Stimulated activated CD4-positive, alpha-beta T cell treated with anti-CD3 and anti-CD28 coated beads, Interleukin-12 subunit alpha, Interleukin-12 subunit beta, amount 100 ng/mL, for 24 hours (primary cell): Measurements from ENCODE around the gene ABCB10.

Experiments used
- DNase-seq, 2 experiments: peaks; one replicate each; pipeline ENCODE4 v3.0.0-alpha.2; 2020; ENCODE audit warnings: low read depth in 2 of 2

ABCB10 gene

GRCh38 chr1:229474509-229474908 is 84.0 kb downstream of the ABCB10 start:
- no peak for DNase-seq

DNA sequence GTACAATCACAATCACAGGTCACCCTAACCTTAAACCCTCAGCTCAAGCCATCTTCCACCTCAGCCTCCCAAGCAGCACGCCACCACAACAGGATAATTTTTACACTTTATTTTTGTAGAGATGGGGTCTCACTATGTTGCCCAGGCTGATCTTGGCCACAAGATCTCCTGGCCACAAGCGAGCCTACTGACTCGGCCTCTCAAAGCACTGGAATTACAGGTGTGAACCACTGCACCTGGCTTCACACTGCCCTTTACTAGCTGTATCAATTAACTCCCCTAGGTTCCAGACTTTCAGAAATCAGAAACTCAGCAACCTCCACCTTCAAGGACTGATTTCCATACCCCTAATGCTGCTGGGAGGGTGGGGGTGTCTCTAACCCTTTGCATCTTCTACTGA is 87.3 kb downstream of the ABCB10 start:
- no peak for DNase-seq

DNA sequence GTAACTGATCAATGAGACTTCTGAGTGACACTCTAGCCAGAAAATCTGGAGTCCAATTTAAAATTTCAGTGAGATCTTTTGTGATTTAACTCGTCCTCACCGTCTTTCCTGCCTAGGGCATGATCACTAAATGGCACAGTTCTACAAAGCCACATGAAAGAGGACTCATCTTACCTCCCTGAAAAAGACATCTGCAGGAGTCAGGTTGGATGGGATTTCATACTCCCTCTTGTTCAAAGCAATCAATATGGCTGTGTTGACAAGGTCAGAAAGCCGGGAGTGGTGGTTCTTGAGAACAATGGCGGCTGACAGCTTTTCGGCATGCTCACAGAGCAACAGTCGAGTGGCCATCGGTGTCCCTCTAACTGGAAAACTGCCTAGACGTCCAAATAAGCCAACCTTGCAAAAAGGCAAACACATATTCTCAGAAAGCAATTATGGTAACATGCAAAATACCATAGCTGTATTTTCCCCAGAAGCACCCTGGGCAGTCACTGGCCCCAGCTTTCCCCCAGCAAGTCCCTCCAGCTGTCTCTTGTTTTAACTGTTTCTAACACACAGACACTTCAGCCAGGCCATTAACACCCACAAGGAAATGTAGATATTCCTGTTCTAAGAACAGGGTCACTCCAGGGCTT is 88.0 kb downstream of the ABCB10 start:
- no peak for DNase-seq

DNA sequence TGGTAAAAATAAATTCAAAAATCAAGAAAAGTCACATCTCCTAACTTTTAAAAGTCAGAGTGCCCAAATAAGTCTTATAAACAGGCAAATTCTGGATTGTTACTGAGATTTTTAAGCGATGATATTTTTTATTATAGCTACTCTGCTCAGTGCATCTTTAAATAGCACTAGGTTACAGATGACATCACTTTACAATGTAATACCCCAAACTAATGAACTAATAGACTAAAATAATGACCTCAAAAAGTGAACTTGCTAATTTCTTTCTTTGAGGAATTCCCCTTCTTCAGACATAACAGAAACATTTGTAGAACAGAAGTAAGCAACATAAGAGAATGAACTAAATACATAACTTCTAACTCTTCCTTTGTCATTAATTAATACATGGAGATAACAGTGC is 91.6 kb downstream of the ABCB10 start:
- DNase-seq: no peak
